OCI-LY3 (cell line): ENCODE measurements around the gene TMPRSS2.

Experiments
- H2AFZ ChIP-seq: fragments of 200-600, 300-600 bp; shearing (Covaris generic); 2 replicates; pipeline ENCODE4 v1.6.0; 2014; ENCODE audit warnings: antibody characterized with exemption, low read depth, low read length
- H3K27ac ChIP-seq: fragments of 200-600, 300-600 bp; sonication (generic); 2 replicates; pipeline ENCODE4 v1.5.1; 2014; ENCODE audit warnings: mild to moderate bottlenecking, low read length, moderate library complexity, mixed read lengths
- H3K27me3 ChIP-seq: fragments of 200-600, 300-600 bp; sonication (generic); 2 replicates; pipeline ENCODE4 v1.6.1; 2014; ENCODE audit warnings: low read depth, low read length, mixed read lengths
- H3K36me3 ChIP-seq: fragments of 200-600, 300-600 bp; sonication (generic); replicated peaks from 2 replicates; pipeline ENCODE3; 2014; ENCODE audit warnings: low read depth, low read length, mixed read lengths
- H3K4me1 ChIP-seq: fragments of 300-600, 200-600 bp; sonication (generic); 2 replicates; pipeline ENCODE4 v1.6.1; 2014; ENCODE audit warnings: low read length, mixed read lengths
- H3K4me2 ChIP-seq: fragments of 200-600, 300-600 bp; sonication (generic); 2 replicates; pipeline ENCODE4 v1.6.1; 2014; ENCODE audit warnings: low read length, mixed read lengths
- H3K4me3 ChIP-seq: fragments of 300-600, 200-600 bp; sonication (generic); 2 replicates; pipeline ENCODE4 v1.5.1; 2014; ENCODE audit warnings: antibody characterized with exemption, mild to moderate bottlenecking, low read length, moderate library complexity
- H3K79me2 ChIP-seq: fragments of 300-600, 200-600 bp; shearing (Covaris generic); 2 replicates; pipeline ENCODE4 v1.6.1; 2014; ENCODE audit warnings: mild to moderate bottlenecking, low read length, mixed read lengths
- H3K9ac ChIP-seq: fragments of 300-600, 200-600 bp; shearing (Covaris generic); 2 replicates; pipeline ENCODE4 v1.6.0; 2014; ENCODE audit warnings: mild to moderate bottlenecking, low read length, moderate library complexity
- H3K9me3 ChIP-seq: fragments of 200-600, 300-600 bp; shearing (Covaris generic); 2 replicates; pipeline ENCODE4 v1.6.1; 2014; ENCODE audit warnings: low read length, mixed read lengths; ENCODE audit not compliant: insufficient read depth
- H4K20me1 ChIP-seq: fragments of 200-600, 300-600 bp; sonication (generic); 2 replicates; pipeline ENCODE4 v1.6.1; 2016; ENCODE audit warnings: low read length, mixed read lengths; ENCODE audit not compliant: insufficient read depth
- EZH2phosphoT487 ChIP-seq: fragments of 200-600 bp; shearing (Covaris generic); IDR thresholded peaks from 2 replicates; pipeline ENCODE4 v1.6.1; 2018; ENCODE audit warnings: antibody characterized with exemption, mixed run types, low read depth
- TF ChIP-seq, protein P1 (sequence below): fragments of 200-600, 300-600 bp; sonication (generic); IDR thresholded peaks from 2 replicates; pipeline ENCODE4 v1.5.1; 2014; ENCODE audit warnings: antibody characterized with exemption, low read length, low read depth

TMPRSS2 gene

DNA sequence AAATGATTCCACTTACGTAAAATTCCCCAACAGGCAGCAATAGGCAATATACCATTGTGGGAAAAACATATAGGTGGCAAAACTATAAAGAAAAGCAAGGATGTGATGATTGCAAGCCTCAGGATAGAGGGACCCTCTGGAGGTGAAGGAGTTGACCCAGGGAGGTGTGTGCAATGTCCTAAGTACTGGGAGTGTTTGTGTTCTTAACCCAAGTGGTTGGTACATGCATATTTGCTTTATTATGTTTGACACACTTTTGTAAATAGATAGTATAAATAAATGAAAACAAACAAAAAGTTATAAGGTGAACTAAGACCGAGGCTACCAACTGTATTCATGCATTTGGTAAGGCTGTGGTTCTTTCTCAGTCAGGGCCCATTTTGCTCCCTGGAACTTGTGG lies 74.4 kb downstream of the TMPRSS2 start:
- no peaks in the 10 kb centered on the region for H3K9me3 ChIP-seq
- H2AFZ ChIP-seq, result no peak overlapping the region
- no peak overlapping the region for H3K9ac ChIP-seq
- no peaks in the 10 kb centered on the region for H3K79me2 ChIP-seq
- no peaks in the 10 kb centered on the region for H3K27me3 ChIP-seq
- no peaks in the 10 kb centered on the region for H3K36me3 ChIP-seq
- H3K4me1 ChIP-seq, result no peaks in the 10 kb centered on the region
- H3K27ac ChIP-seq, result no peak overlapping the region
- H3K4me2 ChIP-seq, result no peak overlapping the region
- no peak overlapping the region for H3K4me3 ChIP-seq
- no peak for TF ChIP-seq EZH2phosphoT487
- TF ChIP-seq, protein P1, sequence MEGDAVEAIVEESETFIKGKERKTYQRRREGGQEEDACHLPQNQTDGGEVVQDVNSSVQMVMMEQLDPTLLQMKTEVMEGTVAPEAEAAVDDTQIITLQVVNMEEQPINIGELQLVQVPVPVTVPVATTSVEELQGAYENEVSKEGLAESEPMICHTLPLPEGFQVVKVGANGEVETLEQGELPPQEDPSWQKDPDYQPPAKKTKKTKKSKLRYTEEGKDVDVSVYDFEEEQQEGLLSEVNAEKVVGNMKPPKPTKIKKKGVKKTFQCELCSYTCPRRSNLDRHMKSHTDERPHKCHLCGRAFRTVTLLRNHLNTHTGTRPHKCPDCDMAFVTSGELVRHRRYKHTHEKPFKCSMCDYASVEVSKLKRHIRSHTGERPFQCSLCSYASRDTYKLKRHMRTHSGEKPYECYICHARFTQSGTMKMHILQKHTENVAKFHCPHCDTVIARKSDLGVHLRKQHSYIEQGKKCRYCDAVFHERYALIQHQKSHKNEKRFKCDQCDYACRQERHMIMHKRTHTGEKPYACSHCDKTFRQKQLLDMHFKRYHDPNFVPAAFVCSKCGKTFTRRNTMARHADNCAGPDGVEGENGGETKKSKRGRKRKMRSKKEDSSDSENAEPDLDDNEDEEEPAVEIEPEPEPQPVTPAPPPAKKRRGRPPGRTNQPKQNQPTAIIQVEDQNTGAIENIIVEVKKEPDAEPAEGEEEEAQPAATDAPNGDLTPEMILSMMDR, result no peak
- no peaks in the 10 kb centered on the region for H4K20me1 ChIP-seq

DNA sequence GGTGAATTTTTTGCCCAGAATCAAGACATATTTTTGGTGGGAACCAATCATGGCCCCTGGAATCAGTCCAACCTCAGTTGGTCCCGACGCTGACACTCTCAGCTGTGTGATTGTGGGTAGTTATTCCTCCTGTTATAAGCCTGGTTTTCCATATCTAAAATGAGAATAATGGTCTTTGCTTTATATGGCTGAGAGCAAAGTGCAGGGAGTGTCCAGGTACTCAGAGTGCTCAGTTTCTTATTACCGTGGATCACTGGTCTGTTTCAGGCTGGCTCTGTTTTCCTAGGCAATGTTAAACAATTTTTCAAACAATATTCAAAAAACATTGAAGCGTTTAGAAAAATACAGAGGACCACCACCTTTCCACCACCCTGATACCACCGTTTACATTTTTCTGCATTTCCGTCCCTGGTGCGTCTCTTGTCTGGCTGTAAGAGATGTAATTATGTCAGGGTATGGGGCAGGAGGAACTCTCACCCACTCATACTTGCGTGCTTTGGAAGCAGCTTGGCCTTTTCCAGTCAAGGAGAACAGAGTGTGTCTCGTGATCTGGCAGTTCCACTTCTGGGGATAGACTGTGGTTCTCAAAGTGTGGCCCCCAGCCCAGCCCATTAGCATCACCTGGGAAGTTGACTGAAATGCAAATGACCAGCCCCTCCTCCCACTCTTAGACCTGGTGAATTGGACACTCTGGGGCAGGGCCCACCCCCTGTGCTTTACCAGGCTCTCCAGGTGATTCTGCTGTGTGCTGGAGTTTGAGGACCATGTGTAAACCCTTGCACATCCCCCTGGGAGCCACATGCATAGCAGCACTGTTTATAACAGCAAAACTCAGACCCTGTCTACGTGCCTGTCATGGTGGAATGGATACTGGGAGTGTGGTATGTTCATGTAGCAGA lies 75.1 kb downstream of the TMPRSS2 start:
- H3K4me3 ChIP-seq, result no peak overlapping the region
- no peak for TF ChIP-seq EZH2phosphoT487
- TF ChIP-seq, protein P1, result no peak
- no peak overlapping the region for H3K4me2 ChIP-seq
- H3K9ac ChIP-seq, result no peak overlapping the region
- no peaks in the 10 kb centered on the region for H3K36me3 ChIP-seq
- no peaks in the 10 kb centered on the region for H3K9me3 ChIP-seq
- H3K4me1 ChIP-seq, result no peaks in the 10 kb centered on the region
- H3K27me3 ChIP-seq, result no peaks in the 10 kb centered on the region
- no peak overlapping the region for H3K27ac ChIP-seq
- no peaks in the 10 kb centered on the region for H3K79me2 ChIP-seq
- no peaks in the 10 kb centered on the region for H4K20me1 ChIP-seq
- H2AFZ ChIP-seq, result no peak overlapping the region

DNA sequence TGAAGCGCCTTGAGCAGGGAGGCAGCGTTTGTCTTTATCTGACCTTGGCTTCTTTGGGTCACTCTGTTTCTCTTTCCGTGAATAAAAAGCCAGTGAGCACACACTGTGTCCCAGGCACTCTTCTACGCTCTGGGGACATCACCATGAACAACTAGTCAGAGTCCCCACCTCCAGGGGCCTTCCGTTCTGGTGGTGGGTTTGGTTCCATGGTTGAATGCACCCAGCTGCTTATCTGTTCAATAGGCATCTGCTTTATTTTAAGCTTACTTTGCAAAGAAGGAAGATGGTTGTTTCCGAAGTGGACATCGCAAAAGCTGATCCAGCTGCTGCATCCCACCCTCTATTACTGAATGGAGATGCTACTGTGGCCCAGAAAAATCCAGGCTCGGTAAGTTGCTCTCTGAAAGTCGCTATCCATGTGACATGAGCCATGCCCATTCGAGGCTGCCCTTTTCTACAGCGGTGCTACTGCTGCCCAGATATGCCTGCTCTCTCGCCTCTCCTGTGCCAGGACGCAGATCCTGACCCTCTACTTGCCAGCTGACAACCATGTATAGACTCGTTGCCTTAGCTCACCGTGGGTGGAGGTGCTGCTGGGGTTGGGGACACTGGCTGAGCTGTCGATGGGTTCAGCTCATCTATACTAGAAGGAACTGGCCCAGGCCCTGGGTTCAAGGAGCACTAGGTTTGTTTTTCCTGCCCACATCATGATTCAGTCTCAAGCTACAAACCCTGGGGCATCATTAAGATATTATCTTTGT lies 76.0 kb downstream of the TMPRSS2 start:
- H3K36me3 ChIP-seq, result no peaks in the 10 kb centered on the region
- H3K9ac ChIP-seq, result no peak overlapping the region
- H3K4me2 ChIP-seq, result no peak overlapping the region
- no peak overlapping the region for H3K4me3 ChIP-seq
- H2AFZ ChIP-seq, result no peak overlapping the region
- no peak for TF ChIP-seq EZH2phosphoT487
- TF ChIP-seq, protein P1, result no peak
- no peaks in the 10 kb centered on the region for H3K9me3 ChIP-seq
- no peaks in the 10 kb centered on the region for H3K27me3 ChIP-seq
- no peaks in the 10 kb centered on the region for H4K20me1 ChIP-seq
- no peak overlapping the region for H3K27ac ChIP-seq
- no peaks in the 10 kb centered on the region for H3K4me1 ChIP-seq
- no peaks in the 10 kb centered on the region for H3K79me2 ChIP-seq

DNA sequence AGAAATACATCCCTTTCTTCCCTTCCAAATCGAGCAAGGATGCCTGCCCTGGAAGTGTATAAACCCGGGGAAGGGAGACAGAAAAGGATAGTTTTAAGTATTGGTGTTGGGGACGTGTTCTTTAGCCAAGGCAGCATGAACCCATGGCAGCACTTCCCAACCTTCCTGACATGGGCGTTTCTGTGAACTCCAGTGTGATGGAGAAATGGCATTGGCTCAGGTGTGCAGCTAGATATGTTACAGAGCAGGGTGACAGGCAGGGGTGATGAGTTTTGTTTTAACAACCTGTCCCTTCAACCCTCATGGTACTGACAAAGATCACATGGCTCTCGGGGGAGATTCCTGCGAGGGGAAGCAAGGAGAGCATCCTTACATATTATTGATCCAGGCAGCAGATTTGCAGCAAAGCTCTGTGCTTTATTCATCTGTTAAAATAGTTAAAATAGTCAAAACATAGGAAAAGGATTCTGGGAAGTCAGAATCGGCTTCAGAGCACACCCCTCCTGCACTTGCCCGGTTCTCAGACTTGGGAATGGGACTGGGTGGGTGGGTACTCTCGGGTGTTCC lies 78.0 kb downstream of the TMPRSS2 start:
- no peaks in the 10 kb centered on the region for H3K9me3 ChIP-seq
- H3K4me2 ChIP-seq, result no peak overlapping the region
- no peak overlapping the region for H3K9ac ChIP-seq
- no peak overlapping the region for H2AFZ ChIP-seq
- H4K20me1 ChIP-seq, result no peaks in the 10 kb centered on the region
- H3K4me3 ChIP-seq, result no peak overlapping the region
- no peak for TF ChIP-seq EZH2phosphoT487
- TF ChIP-seq, protein P1, result no peak
- H3K79me2 ChIP-seq, result no peaks in the 10 kb centered on the region
- 0 out of 2 replicates have a peak, but pooled peaks cover 4% of the 10 kb centered on the region for H3K4me1 ChIP-seq
- H3K36me3 ChIP-seq, result no peaks in the 10 kb centered on the region
- H3K27ac ChIP-seq, result no peak overlapping the region
- H3K27me3 ChIP-seq, result no peaks in the 10 kb centered on the region
